Measurements from ENCODE around the gene MARCHF10. TPM values are rescaled to one million over a fixed set of nuclear protein-coding genes. Genes with fewer than 3 reads are reported as not detected.

Gene MARCHF10
- total RNA-seq, 1 experiment from 2014 or later = not detected

DNA sequence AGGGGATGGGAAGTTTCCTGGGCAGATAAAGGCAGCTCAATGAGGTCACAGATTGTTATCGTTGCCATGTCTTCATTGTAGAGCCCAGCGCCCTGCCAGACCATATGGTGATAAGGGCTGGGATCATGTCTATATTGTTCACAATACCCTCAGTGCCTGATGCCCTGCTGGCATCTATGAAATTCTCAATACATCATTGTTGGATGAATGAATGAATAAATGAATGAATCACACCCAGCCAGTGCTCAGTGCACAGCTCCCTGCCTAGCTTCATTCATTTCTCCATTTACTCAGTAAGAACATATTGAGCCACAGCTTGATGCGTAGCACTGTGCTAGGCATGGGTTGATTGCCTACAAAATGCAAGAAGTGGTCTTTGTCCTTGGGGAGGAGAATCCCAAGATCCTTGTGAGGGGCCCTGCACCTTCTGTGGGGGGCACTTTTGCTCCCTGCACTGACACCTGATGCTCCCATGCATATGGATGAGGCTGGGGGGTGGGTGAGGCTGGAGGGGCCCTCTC, 150.9 kb downstream of the MARCHF10 start (continued):
- TF ChIP-seq, protein P1, sequence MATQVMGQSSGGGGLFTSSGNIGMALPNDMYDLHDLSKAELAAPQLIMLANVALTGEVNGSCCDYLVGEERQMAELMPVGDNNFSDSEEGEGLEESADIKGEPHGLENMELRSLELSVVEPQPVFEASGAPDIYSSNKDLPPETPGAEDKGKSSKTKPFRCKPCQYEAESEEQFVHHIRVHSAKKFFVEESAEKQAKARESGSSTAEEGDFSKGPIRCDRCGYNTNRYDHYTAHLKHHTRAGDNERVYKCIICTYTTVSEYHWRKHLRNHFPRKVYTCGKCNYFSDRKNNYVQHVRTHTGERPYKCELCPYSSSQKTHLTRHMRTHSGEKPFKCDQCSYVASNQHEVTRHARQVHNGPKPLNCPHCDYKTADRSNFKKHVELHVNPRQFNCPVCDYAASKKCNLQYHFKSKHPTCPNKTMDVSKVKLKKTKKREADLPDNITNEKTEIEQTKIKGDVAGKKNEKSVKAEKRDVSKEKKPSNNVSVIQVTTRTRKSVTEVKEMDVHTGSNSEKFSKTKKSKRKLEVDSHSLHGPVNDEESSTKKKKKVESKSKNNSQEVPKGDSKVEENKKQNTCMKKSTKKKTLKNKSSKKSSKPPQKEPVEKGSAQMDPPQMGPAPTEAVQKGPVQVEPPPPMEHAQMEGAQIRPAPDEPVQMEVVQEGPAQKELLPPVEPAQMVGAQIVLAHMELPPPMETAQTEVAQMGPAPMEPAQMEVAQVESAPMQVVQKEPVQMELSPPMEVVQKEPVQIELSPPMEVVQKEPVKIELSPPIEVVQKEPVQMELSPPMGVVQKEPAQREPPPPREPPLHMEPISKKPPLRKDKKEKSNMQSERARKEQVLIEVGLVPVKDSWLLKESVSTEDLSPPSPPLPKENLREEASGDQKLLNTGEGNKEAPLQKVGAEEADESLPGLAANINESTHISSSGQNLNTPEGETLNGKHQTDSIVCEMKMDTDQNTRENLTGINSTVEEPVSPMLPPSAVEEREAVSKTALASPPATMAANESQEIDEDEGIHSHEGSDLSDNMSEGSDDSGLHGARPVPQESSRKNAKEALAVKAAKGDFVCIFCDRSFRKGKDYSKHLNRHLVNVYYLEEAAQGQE (IDR thresholded peaks at IDR 0.05; ENCODE audit: low read depth) = no peak
- no peak for TF ChIP-seq FOSL1 (IDR thresholded peaks at IDR 0.05; ENCODE audit: low read depth)
- TF ChIP-seq ATF3 (IDR thresholded peaks at IDR 0.05) = no peak
- no peak for TF ChIP-seq SIN3A (IDR thresholded peaks at IDR 0.05; ENCODE audit: low read depth)
- TF ChIP-seq POLR2A (IDR thresholded peaks at IDR 0.05; ENCODE audit: borderline replicate concordance, extremely low read depth, insufficient read depth, insufficient read length) = no peak
- no peak for TF ChIP-seq ZFX (IDR thresholded peaks at IDR 0.05)
- no peak for TF ChIP-seq ELF1 (IDR thresholded peaks at IDR 0.05; ENCODE audit: borderline replicate concordance, low read depth)

- no peak overlapping the region for H3K4me2 ChIP-seq (ENCODE audit: low read length)
- intact Hi-C loops (cut with micrococcal nuclease) = no loop called here
- ATAC-seq (no peak), DNase-seq (ENCODE audit: low read depth, low spot score) (no peak)
- H3K4me1 ChIP-seq (ENCODE audit: control insufficient read depth in 1 of 2, insufficient read depth in 2 of 2, low read length in 2 of 2) = peaks cover 0 to 7% of the 10 kb centered on the region in 2 experiments; a peak in 1 of 4 replicates
- H3K9ac ChIP-seq (ENCODE audit: low read length) = no peak overlapping the region
- no peaks in the 10 kb centered on the region for H4K20me1 ChIP-seq (ENCODE audit: insufficient read depth)
- no peaks in the 10 kb centered on the region for H3K9me2 ChIP-seq (ENCODE audit: insufficient read depth)
- BruUV-seq (replicated peaks) = no TSS peak
- no peak overlapping the region for H2AFZ ChIP-seq (ENCODE audit: low read depth, low read length, poor library complexity, severe bottlenecking)
- TF ChIP-seq ZFX (IDR thresholded peaks at IDR 0.05) = no peak
- no peak for TF ChIP-seq POLR2AphosphoS5 (IDR thresholded peaks at IDR 0.05; ENCODE audit: low read depth, low read length)
- no peak for TF ChIP-seq JUND (IDR thresholded peaks at IDR 0.05)
- no peak for TF ChIP-seq EGR1 (IDR thresholded peaks at IDR 0.05; ENCODE audit: low read depth)
- TF ChIP-seq ATF3 (IDR thresholded peaks at IDR 0.05) = no peak
- TF ChIP-seq, protein P2, sequence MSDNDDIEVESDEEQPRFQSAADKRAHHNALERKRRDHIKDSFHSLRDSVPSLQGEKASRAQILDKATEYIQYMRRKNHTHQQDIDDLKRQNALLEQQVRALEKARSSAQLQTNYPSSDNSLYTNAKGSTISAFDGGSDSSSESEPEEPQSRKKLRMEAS (IDR thresholded peaks at IDR 0.05) = no peak
- TF ChIP-seq ZBTB33 (IDR thresholded peaks at IDR 0.05; ENCODE audit: extremely low read depth, insufficient replicate concordance, low read length) = no peak
- no peak for TF ChIP-seq SP1 (IDR thresholded peaks at IDR 0.05; ENCODE audit: low read depth)
- TF ChIP-seq ELF1 (IDR thresholded peaks at IDR 0.05; ENCODE audit: borderline replicate concordance, low read depth) = no peak
- no peak for TF ChIP-seq EZH2 (IDR thresholded peaks at IDR 0.05)
- no peak for TF ChIP-seq CEBPB (IDR thresholded peaks at IDR 0.05; ENCODE audit: low read depth)
- TF ChIP-seq CBX3 (IDR thresholded peaks at IDR 0.05; ENCODE audit: low read depth) = no peak
- TF ChIP-seq EZH2phosphoT487 (IDR thresholded peaks at IDR 0.05; ENCODE audit: borderline replicate concordance) = no peak
- TF ChIP-seq POLR2A (IDR thresholded peaks at IDR 0.05; ENCODE audit: borderline replicate concordance, extremely low read depth, insufficient read depth, insufficient read length) = no peak
- H3K36me3 ChIP-seq (ENCODE audit: control insufficient read depth in 1 of 2, insufficient read depth in 2 of 2, low read length in 2 of 2) = no peaks in the 10 kb centered on the region
- H3K27ac ChIP-seq (ENCODE audit: low read depth, low read length) = no peak overlapping the region
- ChIA-PET RAD21 (ENCODE audit: low non-redundant PET in 1 of 2, low total read pairs in 2 of 2, uncharacterized antibody in 2 of 2, unreplicated experiment in 2 of 2) (no interaction called here), CTCF (interaction anchor here (0.6 kb wide), 1 partner anchor 16 kb away, joined by 3 read pairs; no protein-coding TSS in a partner anchor), POLR2A (no interaction called here)
- H3K79me2 ChIP-seq (ENCODE audit: insufficient read depth, low read length) = no peaks in the 10 kb centered on the region
- peaks cover 10 to 12% of the 10 kb centered on the region in 2 experiments; a peak in 3 of 4 replicates for H3K9me3 ChIP-seq (ENCODE audit: control insufficient read depth in 1 of 2, insufficient read depth in 1 of 2, low read depth in 1 of 2, low read length in 2 of 2)
- no peaks in the 10 kb centered on the region for H3K27me3 ChIP-seq (ENCODE audit: insufficient read depth, low read length)
- no peak overlapping the region for H3K4me3 ChIP-seq (replicated peaks in 1 of 2; ENCODE audit: low read depth in 1 of 2, low read length in 2 of 2)
Observed at GRCh38 chr17:62656446-62656845, 151.7 kb downstream of the MARCHF10 start.
